GM21786 (cell line): ENCODE data around the gene COL25A1.

Source experiments
- ATAC-seq: cut with Tn5 transposase; IDR thresholded peaks from one replicate; pipeline ENCODE4 v1.9.1; 2021; ENCODE audit not compliant: unreplicated experiment

The COL25A1 gene

DNA sequence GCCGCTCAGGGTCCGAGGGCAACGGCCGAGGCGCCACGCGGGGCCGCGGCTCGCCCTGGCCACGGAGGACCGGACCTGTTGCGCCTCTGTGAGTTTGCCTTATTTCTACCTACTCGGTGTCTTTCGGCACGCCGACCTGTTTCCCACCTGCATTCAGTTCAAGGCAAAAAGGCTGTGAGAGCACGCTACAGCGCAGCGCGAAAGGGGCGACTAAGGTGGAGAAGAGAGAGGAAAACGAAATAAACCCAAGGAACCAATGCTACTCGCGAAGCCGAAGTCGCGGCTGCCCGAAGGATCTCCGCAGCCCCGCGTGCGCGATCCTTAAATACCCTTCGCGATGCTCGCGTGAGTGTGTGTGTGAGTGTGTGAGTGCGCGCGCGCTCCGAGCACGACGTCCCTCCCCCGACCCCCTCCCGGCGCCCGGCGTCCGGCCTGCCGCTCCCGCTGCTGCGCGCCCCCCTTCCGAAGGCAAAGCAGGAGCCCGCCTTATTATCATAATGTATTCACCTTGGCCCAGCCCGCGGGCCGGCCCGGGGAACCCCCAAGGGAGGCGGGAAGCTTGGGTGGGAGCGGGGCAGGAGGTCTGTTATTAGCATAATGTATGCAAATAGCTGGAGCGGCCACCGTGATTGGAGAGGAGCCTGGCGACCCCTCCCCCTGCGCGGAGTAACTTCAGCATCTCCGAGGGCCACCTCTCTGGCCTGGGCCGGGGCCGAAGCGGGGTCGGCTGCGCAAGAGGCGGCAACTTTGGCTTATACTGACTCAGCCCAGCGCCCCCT, at the start of gene COL25A1:
TSS of gene COL25A1 (minus strand) at position 298 of the 779 bp plus-strand sequence.
- ATAC-seq: no peak

DNA sequence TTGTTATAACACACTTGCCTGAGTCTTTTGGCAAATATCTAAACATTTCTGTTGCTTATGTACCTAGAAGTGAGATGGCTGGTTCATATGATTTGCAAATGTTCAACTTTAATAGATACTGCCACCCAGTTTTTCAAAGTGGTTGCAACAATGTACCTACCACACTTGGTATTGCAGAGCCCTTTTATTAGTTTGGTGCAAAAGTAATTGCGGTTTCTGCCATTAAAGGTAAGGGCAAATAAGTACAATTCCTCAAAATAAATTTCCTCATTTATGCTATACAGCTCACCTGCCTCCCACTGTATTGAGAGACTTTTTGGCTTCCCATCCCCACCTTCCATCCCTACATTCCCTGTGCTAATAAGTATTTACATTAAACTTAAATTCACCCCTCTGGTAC, 47.7 kb upstream of the COL25A1 start:
- ATAC-seq: no peak

DNA sequence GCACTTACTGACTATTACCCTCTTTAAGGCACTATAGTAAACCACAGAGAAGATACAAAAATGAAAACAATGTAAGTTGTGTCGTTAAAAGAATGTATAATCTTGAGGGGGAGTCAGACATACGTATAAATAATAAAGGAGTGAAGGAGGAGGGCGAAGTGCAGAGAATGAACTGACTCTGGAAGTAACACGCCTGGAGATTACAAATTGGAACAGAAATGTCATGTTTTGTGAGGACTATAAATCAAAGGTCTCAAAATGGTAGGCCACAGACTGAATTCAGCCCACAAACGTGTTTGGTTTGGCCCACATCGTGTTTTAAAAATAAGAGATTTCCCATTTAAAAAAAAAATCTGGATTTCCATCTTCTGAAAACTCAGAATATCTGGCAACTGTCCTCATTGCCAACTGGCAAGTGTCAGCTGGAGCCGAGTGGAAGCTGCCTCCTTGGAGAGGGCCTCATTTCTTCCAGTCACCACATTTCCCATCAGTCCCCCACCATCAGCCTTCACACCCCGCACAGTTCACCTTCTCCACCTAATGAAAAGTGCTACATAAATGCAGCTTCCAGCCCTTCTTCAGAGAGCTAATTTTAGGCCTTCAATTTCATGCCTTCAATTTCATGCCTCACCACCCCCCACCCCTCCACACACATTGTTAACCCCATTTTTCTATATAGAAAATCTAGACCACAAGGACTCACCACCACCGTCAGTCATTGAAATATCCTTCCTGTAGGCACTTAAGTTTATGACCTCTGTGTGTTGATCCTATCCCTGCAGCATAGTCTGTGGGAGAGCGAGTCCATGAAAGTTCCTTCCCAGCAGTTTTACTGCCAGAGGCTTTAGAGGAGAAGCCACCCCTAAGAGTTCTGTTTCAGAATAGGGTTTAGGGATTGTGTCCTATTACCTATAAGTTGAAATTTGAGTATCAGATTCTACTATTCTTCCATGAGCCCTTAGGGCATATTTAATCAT, 32.0 kb upstream of the COL25A1 start:
- no peak for ATAC-seq

GRCh38 chr4:109332926-109333464, 30.5 kb upstream of the COL25A1 start:
- no peak for ATAC-seq

- no peak for ATAC-seq
Observed at GRCh38 chr4:109327641-109328040, 25.2 kb upstream of the COL25A1 start.

GRCh38 chr4:109325698-109326097, 23.2 kb upstream of the COL25A1 start:
- ATAC-seq: no peak

DNA sequence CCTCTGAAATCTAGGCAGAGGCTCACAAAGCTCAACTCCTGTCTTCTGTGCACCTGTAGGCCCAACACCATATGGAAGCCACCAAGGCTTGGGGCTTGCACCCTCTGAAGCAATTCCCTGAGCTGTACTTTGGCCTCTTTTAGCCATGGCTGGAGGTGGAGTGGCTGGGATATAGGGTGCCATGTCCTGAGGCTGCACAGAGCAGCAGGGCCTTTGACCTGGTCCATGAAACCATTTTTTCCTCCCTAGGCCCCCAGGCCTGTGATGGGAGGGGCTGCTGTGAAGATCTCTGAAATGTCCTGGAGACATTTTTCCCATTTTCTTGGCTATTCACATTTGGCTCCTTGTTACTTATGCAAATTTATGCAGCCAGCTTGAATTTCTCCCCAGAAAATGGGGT, 20.9 kb upstream of the COL25A1 start:
- no peak for ATAC-seq

DNA sequence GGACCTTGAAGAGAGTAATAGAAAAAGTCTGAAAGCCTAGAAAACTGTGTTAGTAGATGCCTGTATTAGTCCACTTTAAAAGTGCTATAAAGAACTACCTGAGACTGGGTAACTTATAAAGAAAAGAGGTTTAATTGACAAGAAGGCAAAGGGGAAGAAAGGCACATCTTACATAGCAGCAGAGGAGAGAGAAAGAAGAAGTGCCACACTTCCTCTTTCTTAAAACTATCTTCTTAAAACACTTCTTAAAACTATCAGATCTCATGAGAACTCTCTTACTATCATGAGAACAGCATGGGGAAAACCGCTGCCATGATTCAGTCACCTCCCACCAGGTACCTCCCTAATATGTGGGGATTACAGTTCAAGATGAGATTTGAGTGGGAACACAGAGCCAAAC, 18.8 kb upstream of the COL25A1 start:
- no peak for ATAC-seq

GRCh38 chr4:109319684-109320083, 17.2 kb upstream of the COL25A1 start:
- peak; percentile 46 for ATAC-seq

- no peak for ATAC-seq
Observed at GRCh38 chr4:109319156-109319555, 16.7 kb upstream of the COL25A1 start.

DNA sequence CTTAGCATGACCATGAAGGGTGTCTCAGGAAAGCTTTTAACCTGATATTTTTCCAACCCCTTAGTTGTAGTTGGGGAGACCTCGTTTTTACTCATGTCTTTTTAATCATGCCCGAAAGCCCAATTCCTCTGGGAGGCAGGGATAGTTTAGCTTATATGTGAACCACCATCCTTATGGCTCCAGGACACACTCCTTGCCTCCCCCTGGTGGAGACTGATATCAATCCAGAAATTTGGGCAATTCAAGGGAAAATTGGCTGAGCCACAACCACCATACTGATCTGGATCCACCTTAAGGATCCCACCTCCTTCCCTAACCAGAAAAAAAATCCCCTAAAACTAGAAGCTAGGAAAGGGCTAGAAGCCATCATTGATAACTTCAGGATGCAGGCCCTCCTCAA, 13.4 kb upstream of the COL25A1 start:
- ATAC-seq: no peak

DNA sequence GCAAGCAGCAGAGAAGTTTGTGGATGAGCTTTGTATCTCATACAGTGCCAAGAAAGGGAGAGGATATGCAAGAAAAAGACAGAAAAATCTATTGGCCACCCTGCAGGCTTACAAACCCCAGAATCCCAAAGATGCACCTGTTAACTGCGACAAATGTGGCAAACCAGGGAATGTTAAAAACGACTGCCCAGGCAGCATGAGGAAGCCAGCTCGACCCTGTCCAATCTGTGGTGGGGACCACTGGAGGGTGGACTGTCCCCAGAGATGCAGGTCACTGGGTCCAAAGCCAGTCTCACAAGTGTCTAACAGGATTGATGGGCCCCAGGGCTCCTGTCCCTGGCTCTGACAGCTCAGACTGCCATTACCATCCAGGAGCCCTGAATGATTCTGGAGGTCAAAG, 12.9 kb upstream of the COL25A1 start:
- ATAC-seq: no peak

- no peak for ATAC-seq
Observed at GRCh38 chr4:109313168-109314133, 11.0 kb upstream of the COL25A1 start.

DNA sequence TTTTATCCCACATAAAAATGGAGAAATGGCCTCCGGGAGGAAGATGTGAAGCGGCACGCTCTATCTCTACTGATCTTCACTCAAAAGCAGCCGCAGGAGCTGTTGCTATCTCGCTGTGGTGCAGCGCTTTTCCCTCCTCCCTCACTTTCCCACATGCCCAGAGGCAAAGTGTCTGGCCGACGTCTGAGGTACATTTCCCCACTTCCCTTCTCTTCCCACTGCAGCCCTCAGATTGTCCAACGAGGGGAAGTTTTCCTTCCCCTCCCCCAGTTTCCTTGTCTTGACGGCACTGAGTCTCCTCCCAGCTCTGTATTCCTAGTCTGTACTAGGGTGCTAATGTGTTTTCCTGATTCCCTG, 660 bp upstream of the COL25A1 start:
- no peak for ATAC-seq

DNA sequence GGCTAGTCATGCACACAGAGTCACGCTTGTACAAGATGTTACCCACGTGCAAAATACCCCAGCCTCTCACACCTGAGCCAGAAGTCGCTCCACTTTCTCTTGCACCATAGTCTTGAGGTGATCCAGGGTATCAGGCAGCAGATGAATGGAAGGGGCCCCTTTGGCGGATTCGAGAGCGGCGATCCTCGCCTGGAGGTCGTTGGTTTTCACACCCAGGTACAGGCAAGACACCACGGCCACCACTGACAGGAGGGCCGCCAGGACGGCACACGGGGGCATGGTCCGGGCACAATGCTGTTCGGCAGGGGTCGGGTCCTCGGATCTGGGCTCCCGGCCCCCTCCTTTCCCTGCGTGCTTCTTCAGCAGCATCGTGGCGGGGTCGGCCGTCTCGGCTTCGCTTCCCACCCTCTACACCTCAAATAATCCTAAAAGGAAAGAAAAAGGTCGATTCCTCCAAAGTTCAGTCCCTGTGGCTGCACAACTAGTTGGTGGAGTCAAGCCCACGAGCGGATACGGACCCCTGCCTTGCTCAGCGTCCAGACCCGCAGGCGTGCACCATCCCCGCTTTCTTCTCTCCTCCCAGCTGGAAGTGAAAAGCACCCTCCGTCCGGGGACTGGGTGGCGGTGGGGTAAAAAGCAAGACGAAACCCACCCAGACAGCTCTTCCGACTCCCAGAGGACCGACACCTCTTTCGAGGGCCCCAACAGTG, 652 bp downstream of the COL25A1 start:
- no peak for ATAC-seq

- no peak for ATAC-seq
Observed at GRCh38 chr4:109298279-109299010, 4.0 kb downstream of the COL25A1 start.

DNA sequence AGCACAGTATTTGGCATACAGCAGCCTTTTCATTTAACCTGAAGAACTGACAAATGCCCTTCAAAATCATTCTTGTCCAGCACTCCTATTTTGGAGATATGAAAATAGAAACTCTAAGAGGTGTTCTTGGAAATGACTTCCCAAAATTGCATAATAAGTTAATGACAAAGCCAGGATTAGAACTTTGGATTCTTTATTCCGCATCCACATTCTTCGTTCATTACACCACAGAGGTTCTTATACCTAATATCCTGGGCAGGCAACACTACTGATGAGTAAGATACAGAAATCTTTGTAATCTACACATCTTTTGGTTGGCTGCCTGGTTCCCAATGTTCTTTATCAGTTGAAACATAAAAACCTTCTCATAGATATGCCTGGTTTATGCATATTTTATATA, 5.9 kb downstream of the COL25A1 start:
- ATAC-seq: no peak

- no peak for ATAC-seq
Observed at GRCh38 chr4:109295081-109295480, 7.4 kb downstream of the COL25A1 start.

DNA sequence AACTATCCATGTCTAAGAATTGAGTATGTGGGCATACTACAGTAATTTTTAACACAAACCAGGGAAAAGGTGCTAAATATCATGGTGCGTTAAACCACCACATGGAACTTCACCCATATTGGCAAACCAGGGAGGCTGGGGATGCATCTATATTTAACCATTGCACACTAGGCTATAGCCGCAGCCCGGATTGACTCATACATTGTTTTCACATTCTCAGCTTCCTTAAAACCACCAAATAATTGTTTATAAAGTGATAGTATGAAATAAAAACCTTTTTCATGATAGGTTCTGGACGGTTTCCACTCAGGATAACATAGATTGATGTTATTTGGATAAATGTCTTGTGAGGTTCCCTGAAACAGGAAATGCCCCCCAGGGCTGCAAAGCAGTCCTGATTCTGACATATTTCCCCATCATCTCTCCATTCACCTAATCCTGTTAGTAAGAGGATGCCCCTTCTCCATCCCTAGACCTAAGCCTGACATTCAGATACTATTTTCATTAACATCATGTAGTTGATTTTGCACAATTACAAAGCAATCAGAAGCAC, 7.9 kb downstream of the COL25A1 start:
- no peak for ATAC-seq
